Sigmoid colon (tissue), 7 donors: Measurements from ENCODE around the gene HMBS. TPM values are rescaled to one million over a fixed set of nuclear protein-coding genes. Genes with fewer than 3 reads are reported as not detected.
"Not testable (repeated sequence)": the region's sequence is repeated elsewhere in the genome, so short reads cannot be mapped to it uniquely, and the experiment has no call there.

ENCODE experiments used
- DNase-seq: peaks from one replicate; pipeline ENCODE4 v3.0.0-alpha.2; 2019
- H3K27ac ChIP-seq, 4 donors: fragments of 200-600 bp; sonication (generic); one replicate each; pipeline ENCODE4 v1.5.1; 2016 to 2019; ENCODE audit warnings: mild to moderate bottlenecking in 1 of 4
- H3K27me3 ChIP-seq, 3 donors: fragments of 200-600 bp; sonication (generic); one replicate each; pipeline ENCODE4 v1.5.1; 2019; ENCODE audit warnings: mild to moderate bottlenecking in 1 of 3
- H3K36me3 ChIP-seq, 4 donors: fragments of 200-600 bp; sonication (generic); one replicate each; pipeline ENCODE4 v1.5.1; 2016 to 2019
- H3K4me1 ChIP-seq, 4 donors: fragments of 200-600 bp; sonication (generic); one replicate each; pipeline ENCODE4 v1.5.1; 2017 to 2019
- H3K4me3 ChIP-seq, 4 donors: fragments of 200-600 bp; sonication (generic); one replicate each; pipeline ENCODE4 v1.5.1; 2017 to 2019; ENCODE audit warnings: mild to moderate bottlenecking in 2 of 4, moderate library complexity in 1 of 4
- H3K9me3 ChIP-seq, 4 donors: fragments of 200-600 bp in 3 of 4; sonication (generic) in 3 of 4; one replicate each; pipeline versions ENCODE4 v1.5.1 to v1.6.1; 2013 to 2019
- CTCF ChIP-seq, 4 experiments: fragments of 450-650 bp in 3 of 4; fragments of 200-600 bp in 1 of 4; IDR thresholded peaks; one replicate each; pipeline ENCODE4 v1.5.1; 2016 to 2019; ENCODE audit warnings: antibody characterized with exemption in 4 of 4, mild to moderate bottlenecking in 3 of 4, moderate library complexity in 2 of 4
- EP300 ChIP-seq, 4 donors: sonication (generic); formaldehyde crosslinking; IDR thresholded peaks; one replicate each; pipeline ENCODE4 v1.6.1; 2017; ENCODE audit warnings: antibody characterized with exemption in 4 of 4
- POLR2A ChIP-seq, 2 donors: fragments of 450-650 bp; IDR thresholded peaks; one replicate each; pipeline ENCODE4 v1.6.1; 2016; ENCODE audit warnings: antibody characterized with exemption in 2 of 2, mild to moderate bottlenecking in 2 of 2, moderate library complexity in 2 of 2
- POLR2AphosphoS5 ChIP-seq, 4 donors: sonication (generic); formaldehyde crosslinking; IDR thresholded peaks; one replicate each; pipeline ENCODE4 v1.6.1; 2017; ENCODE audit warnings: antibody characterized with exemption in 4 of 4
- WGBS, 2 donors: extraction: QIAGEN DNeasy Blood & Tissue Kit; methylation state at CpG; one replicate each; pipeline ENCODE4 v1.1.7; 2013; 5-methylcytosine and 5-hydroxymethylcytosine counted together
- intact Hi-C: fragments of 100-400 bp; cut with DNase I; formaldehyde crosslinking; loops from one replicate; pipeline ENCODE4 v1.15.1; 2023
- polyA plus RNA-seq, 3 donors: library from polyadenylated mRNA; stranded (reverse); fragments of 200-250 nt; gene quantifications; one replicate each; pipeline ENCODE4 v1.2.3, GENCODE V29; 2013
- total RNA-seq, 4 donors: library from RNA; depleted of rRNA; stranded (reverse); fragments of >200 nt; gene quantifications; one replicate each; pipeline ENCODE4 v1.1.0, GENCODE V29; 2016
- donor health status: healthy with polysubstance abuse.
- donor health status: Bipolar disorder and iron deficiency.
- donor health status: healthy.

Gene HMBS
- total RNA-seq: 10 to 100 TPM in 1 of 4 donors, 1 to 10 TPM in 3; 5.6 to 15.2 (median 6.6) TPM
- polyA plus RNA-seq: 10 to 100 TPM; 20.3 to 39.3 (median 22.2) TPM

GRCh38 chr11:119084663-119085436 is at the start of gene HMBS:
HMBS (plus strand) TSS chr11:119084881; CDS start chr11:119085034, 153 bp downstream.
- H3K27ac ChIP-seq: peak within 1 kb of the TSS; percentile 89 to 97 (median 92)
- DNase-seq: peak; percentile 98
- intact Hi-C loops: no loop called here
- peaks cover 0 to 15% (median 14%) of the 10 kb centered on the region in 4 donors for H3K4me1 ChIP-seq
- 1% methylated on average over 45 of the region's 45 CpGs for WGBS, 2 donors
- peaks cover 0 to 31% (median 25%) of the 10 kb centered on the region in 4 donors for H3K36me3 ChIP-seq
- H3K9me3 ChIP-seq: no peaks in the 10 kb centered on the region
- no peak for TF ChIP-seq CTCF (IDR thresholded peaks at IDR 0.05)
- TF ChIP-seq POLR2A (IDR thresholded peaks at IDR 0.05): peak in 1 of 2 donors; percentile 29
- TF ChIP-seq EP300 (IDR thresholded peaks at IDR 0.05): no peak
- TF ChIP-seq POLR2AphosphoS5 (IDR thresholded peaks at IDR 0.05): peak; percentile 53 to 83 (median 82)
- H3K4me3 ChIP-seq: peak within 1 kb of the TSS; percentile 62 to 82 (median 68)
- no peaks in the 10 kb centered on the region for H3K27me3 ChIP-seq

- Histone ChIP-seq H3K4me3 (no peak overlapping the region), H3K9me3 (no peaks in the 10 kb centered on the region), H3K4me1 (no peaks in the 10 kb centered on the region), H3K27ac (no peak overlapping the region), H3K27me3 (no peaks in the 10 kb centered on the region), H3K36me3 (no peaks in the 10 kb centered on the region)
- intact Hi-C loops: no loop called here
- no peak for DNase-seq
- 89% methylated on average over 5 of the region's 5 CpGs for WGBS, 2 donors
- TF ChIP-seq EP300 (IDR thresholded peaks at IDR 0.05) (no peak), CTCF (IDR thresholded peaks at IDR 0.05) (no peak), POLR2A (IDR thresholded peaks at IDR 0.05) (no peak), POLR2AphosphoS5 (IDR thresholded peaks at IDR 0.05) (no peak)
Measured at GRCh38 chr11:119038884-119039283, 45.8 kb upstream of the HMBS start.

GRCh38 chr11:119039471-119039870 is 45.2 kb upstream of the HMBS start:
- intact Hi-C loops, H3K4me3 ChIP-seq, H3K4me1 ChIP-seq, H3K27ac ChIP-seq, DNase-seq, H3K27me3 ChIP-seq, H3K9me3 ChIP-seq, H3K36me3 ChIP-seq: not testable (repeated sequence)
- 46 to 66% methylated on average over 11 of the region's 11 CpGs for WGBS, 2 donors

- H3K36me3 ChIP-seq: peaks cover 0 to 24% (median 8%) of the 10 kb centered on the region in 4 donors
- H3K27me3 ChIP-seq: no peaks in the 10 kb centered on the region
- no peaks in the 10 kb centered on the region for H3K9me3 ChIP-seq
- no peak overlapping the region for H3K27ac ChIP-seq
- no peak for TF ChIP-seq EP300 (IDR thresholded peaks at IDR 0.05)
- no peak for TF ChIP-seq POLR2A (IDR thresholded peaks at IDR 0.05)
- TF ChIP-seq CTCF (IDR thresholded peaks at IDR 0.05): no peak
- no peak for TF ChIP-seq POLR2AphosphoS5 (IDR thresholded peaks at IDR 0.05)
- no peaks in the 10 kb centered on the region for H3K4me1 ChIP-seq
- no peak for DNase-seq
- intact Hi-C loops: no loop called here
- H3K4me3 ChIP-seq: no peak overlapping the region
- WGBS, 2 donors: 90 to 94% methylated on average over 4 of the region's 4 CpGs
Measured at GRCh38 chr11:119041821-119042514, 42.7 kb upstream of the HMBS start.

- no peaks in the 10 kb centered on the region for H3K4me1 ChIP-seq
- H3K27ac ChIP-seq: no peak overlapping the region
- H3K9me3 ChIP-seq: no peaks in the 10 kb centered on the region
- no peaks in the 10 kb centered on the region for H3K27me3 ChIP-seq
- peaks cover under 1 to 34% (median 17%) of the 10 kb centered on the region in 4 donors for H3K36me3 ChIP-seq
- no peak for TF ChIP-seq POLR2A (IDR thresholded peaks at IDR 0.05)
- TF ChIP-seq CTCF (IDR thresholded peaks at IDR 0.05): no peak
- no peak for TF ChIP-seq EP300 (IDR thresholded peaks at IDR 0.05)
- TF ChIP-seq POLR2AphosphoS5 (IDR thresholded peaks at IDR 0.05): no peak
- intact Hi-C loops: no loop called here
- no peak overlapping the region for H3K4me3 ChIP-seq
- no peak for DNase-seq
- WGBS, 2 donors: 90 to 95% methylated on average over 9 of the region's 9 CpGs
Measured at GRCh38 chr11:119042927-119043326, 41.8 kb upstream of the HMBS start.
